ENCODE data around the gene NTMT1. TPM values are rescaled to one million over a fixed set of nuclear protein-coding genes. Genes with fewer than 3 reads are reported as not detected.
A peak's percentile ranks its signal among the peaks of the same experiment; 100 is the strongest.

NTMT1 gene
- polyA plus RNA-seq, 3 donors = 16.0 to 43.9 (median 28.2) TPM

DNA sequence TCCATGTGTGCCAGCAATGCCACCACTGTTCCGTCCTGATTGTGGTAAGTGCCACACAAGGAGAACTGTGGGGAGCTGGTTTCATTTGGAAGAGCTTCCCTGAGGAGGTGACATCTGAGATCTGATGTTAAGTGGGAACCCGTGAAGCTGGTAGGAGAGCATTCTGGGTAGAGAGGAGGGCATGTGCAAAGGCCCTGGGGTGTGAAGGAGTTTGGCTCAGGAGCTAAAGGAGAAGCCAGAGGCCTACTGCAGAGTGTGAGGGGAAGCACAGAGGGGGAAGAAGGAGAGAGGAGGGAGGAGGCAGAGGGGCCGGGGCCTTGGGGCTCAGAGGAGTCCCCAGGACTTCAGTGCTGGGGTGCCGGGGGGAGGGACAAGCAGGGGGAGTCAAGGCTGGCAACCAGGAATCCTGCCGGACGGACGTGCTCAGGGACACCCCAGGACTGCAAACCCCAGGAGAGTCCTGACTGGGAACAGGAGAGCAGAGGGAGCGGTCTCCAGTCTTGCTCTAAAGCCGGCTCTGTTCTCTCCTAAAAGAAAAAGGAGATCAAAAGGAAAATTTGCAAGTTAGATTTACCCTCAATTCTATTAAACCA lies 24.8 kb upstream of the NTMT1 start:
- no peaks in the 10 kb centered on the region for H3K36me3 ChIP-seq (replicated peaks in 1 of 2; ENCODE audit: control insufficient read depth in 1 of 2, insufficient read depth in 2 of 2, low read length in 2 of 2)
- no peak for DNase-seq
- no peaks in the 10 kb centered on the region for H4K20me1 ChIP-seq (ENCODE audit: insufficient read depth, low read length)
- peaks cover 37 to 39% of the 10 kb centered on the region in 2 donors for H3K4me1 ChIP-seq (ENCODE audit: control insufficient read depth in 1 of 2, insufficient read depth in 2 of 2, low read length in 2 of 2)
- no peak overlapping the region for H2AFZ ChIP-seq (ENCODE audit: insufficient read depth, low read depth, low read length, poor library complexity, severe bottlenecking)
- Mint-ChIP-seq H3K27me3 (ENCODE audit: low read depth in 3 of 3) (peaks cover 5 to 13% (median 5%) of the 10 kb centered on the region in 3 donors), H3K9me3 (no peaks in the 10 kb centered on the region), H3K4me1 (peaks cover 38% of the 10 kb centered on the region), H3K27ac (peak overlapping the region in 2 of 7 donors; percentile 38 to 60), H3K36me3 (peaks cover 2 to 5% of the 10 kb centered on the region in 2 donors), H3K4me3 (no peak overlapping the region)
- H3K9ac ChIP-seq (ENCODE audit: insufficient read depth, low read length, poor library complexity, severe bottlenecking) = no peak overlapping the region
- WGBS (ENCODE audit: insufficient coverage) = 89% methylated on average over 4 of the region's 9 CpGs
- no peak overlapping the region for H3K4me2 ChIP-seq (replicated peaks; ENCODE audit: extremely low read depth, low read length, poor library complexity, severe bottlenecking)
- no peak overlapping the region for H3K4me3 ChIP-seq (replicated peaks in 1 of 3; ENCODE audit: low read depth in 2 of 3, low read length in 3 of 3)
- H3K27ac ChIP-seq (ENCODE audit: low read depth in 1 of 2, low read length in 2 of 2) = no peak overlapping the region
- no peaks in the 10 kb centered on the region for H3K9me3 ChIP-seq (replicated peaks in 1 of 2; ENCODE audit: control insufficient read depth in 1 of 2, insufficient read depth in 1 of 2, low read length in 2 of 2)
- H3K27me3 ChIP-seq (ENCODE audit: control insufficient read depth in 2 of 2, insufficient read depth in 2 of 2, low read length in 2 of 2) = no peaks in the 10 kb centered on the region
- intact Hi-C loops (cut with micrococcal nuclease) = loop anchor here in 1 of 2 donors (10.0 kb wide), 1 partner anchor 106 kb away; no protein-coding TSS in a partner anchor
- no peaks in the 10 kb centered on the region for H3K79me2 ChIP-seq (ENCODE audit: insufficient read depth, low read length)
- TF ChIP-seq, protein P1, sequence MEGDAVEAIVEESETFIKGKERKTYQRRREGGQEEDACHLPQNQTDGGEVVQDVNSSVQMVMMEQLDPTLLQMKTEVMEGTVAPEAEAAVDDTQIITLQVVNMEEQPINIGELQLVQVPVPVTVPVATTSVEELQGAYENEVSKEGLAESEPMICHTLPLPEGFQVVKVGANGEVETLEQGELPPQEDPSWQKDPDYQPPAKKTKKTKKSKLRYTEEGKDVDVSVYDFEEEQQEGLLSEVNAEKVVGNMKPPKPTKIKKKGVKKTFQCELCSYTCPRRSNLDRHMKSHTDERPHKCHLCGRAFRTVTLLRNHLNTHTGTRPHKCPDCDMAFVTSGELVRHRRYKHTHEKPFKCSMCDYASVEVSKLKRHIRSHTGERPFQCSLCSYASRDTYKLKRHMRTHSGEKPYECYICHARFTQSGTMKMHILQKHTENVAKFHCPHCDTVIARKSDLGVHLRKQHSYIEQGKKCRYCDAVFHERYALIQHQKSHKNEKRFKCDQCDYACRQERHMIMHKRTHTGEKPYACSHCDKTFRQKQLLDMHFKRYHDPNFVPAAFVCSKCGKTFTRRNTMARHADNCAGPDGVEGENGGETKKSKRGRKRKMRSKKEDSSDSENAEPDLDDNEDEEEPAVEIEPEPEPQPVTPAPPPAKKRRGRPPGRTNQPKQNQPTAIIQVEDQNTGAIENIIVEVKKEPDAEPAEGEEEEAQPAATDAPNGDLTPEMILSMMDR (IDR thresholded peaks at IDR 0.05) = no peak

DNA sequence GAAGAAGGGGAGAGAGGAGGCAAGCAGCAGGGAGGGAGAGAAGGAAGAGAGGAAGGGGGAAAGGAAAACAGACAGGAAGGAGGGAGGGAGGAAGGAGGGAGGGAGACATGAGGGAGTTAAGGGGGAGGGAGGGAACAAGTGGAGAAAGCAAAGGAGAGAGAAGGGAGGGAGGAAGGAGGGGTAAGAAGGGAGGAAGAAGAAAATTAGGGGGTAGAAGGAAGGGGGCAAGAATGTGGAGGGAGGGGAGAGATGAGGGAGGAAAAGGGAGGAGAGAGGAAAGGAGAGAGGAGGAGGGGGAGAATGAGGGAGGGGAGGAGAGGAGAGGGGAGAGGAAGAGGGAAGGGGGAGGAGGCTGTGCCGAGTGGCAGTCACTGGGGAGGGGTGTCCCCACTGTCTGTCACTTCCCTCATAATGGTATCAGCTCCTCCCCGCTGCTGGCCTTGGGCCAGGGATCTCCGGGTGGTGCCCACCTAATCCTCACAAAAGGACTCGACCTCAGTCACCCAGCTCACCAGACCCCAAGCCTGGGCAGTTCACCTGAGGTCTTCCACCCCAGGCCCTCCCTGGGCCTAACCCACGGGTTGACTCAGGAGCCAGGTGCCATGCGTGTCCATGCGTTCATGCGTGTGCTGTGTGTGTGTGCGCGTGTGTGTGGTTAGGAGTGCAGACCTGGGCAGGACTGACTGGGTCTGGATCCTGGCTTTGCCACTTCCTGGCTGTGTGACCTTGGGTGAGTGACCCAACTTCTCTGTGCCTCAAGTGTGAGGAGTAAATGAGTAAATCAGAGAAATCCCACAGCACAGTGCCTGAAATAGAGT lies 23.2 kb upstream of the NTMT1 start:
- H3K4me3 ChIP-seq (replicated peaks in 1 of 3; ENCODE audit: low read depth in 2 of 3, low read length in 3 of 3) = peak overlapping the region in 1 of 3 experiments; percentile 27
- H3K27me3 ChIP-seq (ENCODE audit: control insufficient read depth in 2 of 2, insufficient read depth in 2 of 2, low read length in 2 of 2) = no peaks in the 10 kb centered on the region
- H3K9me3 Mint-ChIP-seq = no peaks in the 10 kb centered on the region
- TF ChIP-seq, protein P1 (IDR thresholded peaks at IDR 0.05) = no peak
- peak overlapping the region in 5 of 7 donors; percentile 14 to 75 (median 68) for H3K27ac Mint-ChIP-seq
- H3K27ac ChIP-seq (ENCODE audit: low read depth in 1 of 2, low read length in 2 of 2) = peak overlapping the region in 1 of 2 donors; percentile 11
- no peak overlapping the region for H3K9ac ChIP-seq (ENCODE audit: insufficient read depth, low read length, poor library complexity, severe bottlenecking)
- H3K4me1 Mint-ChIP-seq = peaks cover 43% of the 10 kb centered on the region
- H3K27me3 Mint-ChIP-seq (ENCODE audit: low read depth in 3 of 3) = peaks cover 3 to 9% (median 5%) of the 10 kb centered on the region in 3 donors
- no peaks in the 10 kb centered on the region for H3K79me2 ChIP-seq (ENCODE audit: insufficient read depth, low read length)
- intact Hi-C loops (cut with micrococcal nuclease) = loop anchor here in 1 of 2 donors (10.0 kb wide), 1 partner anchor 108 kb away; no protein-coding TSS in a partner anchor
- no peaks in the 10 kb centered on the region for H3K36me3 ChIP-seq (replicated peaks in 1 of 2; ENCODE audit: control insufficient read depth in 1 of 2, insufficient read depth in 2 of 2, low read length in 2 of 2)
- H4K20me1 ChIP-seq (ENCODE audit: insufficient read depth, low read length) = no peaks in the 10 kb centered on the region
- no peaks in the 10 kb centered on the region for H3K9me3 ChIP-seq (replicated peaks in 1 of 2; ENCODE audit: control insufficient read depth in 1 of 2, insufficient read depth in 1 of 2, low read length in 2 of 2)
- H3K4me3 Mint-ChIP-seq = peak overlapping the region in 1 of 2 donors; percentile 21
- peaks cover 2 to 5% of the 10 kb centered on the region in 2 donors for H3K36me3 Mint-ChIP-seq
- H3K4me2 ChIP-seq (replicated peaks; ENCODE audit: extremely low read depth, low read length, poor library complexity, severe bottlenecking) = peak overlapping the region; percentile 40
- peak overlapping the region; percentile 41 for H2AFZ ChIP-seq (ENCODE audit: insufficient read depth, low read depth, low read length, poor library complexity, severe bottlenecking)
- 44% methylated on average over 7 of the region's 10 CpGs for WGBS (ENCODE audit: insufficient coverage)
- H3K4me1 ChIP-seq (ENCODE audit: control insufficient read depth in 1 of 2, insufficient read depth in 2 of 2, low read length in 2 of 2) = peaks cover 33 to 38% of the 10 kb centered on the region in 2 donors
- peak in 1 of 3 donors; percentile 37 for DNase-seq
